Naive thymus-derived CD4-positive, alpha-beta T cell (primary cell): ENCODE measurements around the gene TMEM132D. TPM values are rescaled to one million over a fixed set of nuclear protein-coding genes. Genes with fewer than 3 reads are reported as not detected.

Experiments
- ATAC-seq: fragments of 150-1000 bp; cut with Tn5 transposase; 2 replicates; pipeline ENCODE4 v1.10.0; 2021; ENCODE audit warnings: mild to moderate bottlenecking, moderate library complexity
- CTCF ChIA-PET: fragments of 350-600 bp; sonication (Branson Sonifier 250); formaldehyde crosslinking; loops from one replicate; lab custom pipeline; 2021; ENCODE audit warnings: antibody characterized with exemption; lab: Charles Lee
- POLR2A ChIA-PET: fragments of 350-600 bp; sonication (Branson Sonifier 250); formaldehyde crosslinking; loops from one replicate; lab custom pipeline; 2021; ENCODE audit warnings: antibody characterized with exemption, inconsistent platforms; lab: Charles Lee
- DNase-seq, 9 donors: peaks; one replicate each; pipeline versions ENCODE4 v3.0.0 to v3.0.0-alpha.2; 2020 to 2022; ENCODE audit warnings: mixed read lengths in 1 of 9
- H3K27ac ChIP-seq: one replicate; pipeline ENCODE4 v1.7.0; 2013; ENCODE audit warnings: mild to moderate bottlenecking, low read depth, low read length, moderate library complexity
- H3K27me3 ChIP-seq, 2 donors: one replicate each; pipeline ENCODE4 v1.7.0; 2013; ENCODE audit warnings: low read length in 2 of 2, mild to moderate bottlenecking in 2 of 2, moderate library complexity in 2 of 2; ENCODE audit not compliant: control insufficient read depth in 2 of 2, insufficient read depth in 2 of 2
- H3K36me3 ChIP-seq, 3 experiments: 1 replicate in 2 of 3; 2 replicates in 1 of 3; pipeline ENCODE4 v1.7.0; 2013; ENCODE audit warnings: low read length in 3 of 3, mild to moderate bottlenecking in 3 of 3, moderate library complexity in 1 of 3; ENCODE audit not compliant: insufficient read depth in 3 of 3, control insufficient read depth in 2 of 3
- H3K4me1 ChIP-seq, 2 donors: one replicate each; pipeline ENCODE4 v1.7.0; 2013; ENCODE audit warnings: low read length in 2 of 2, mild to moderate bottlenecking in 2 of 2, moderate library complexity in 1 of 2; ENCODE audit not compliant: control insufficient read depth in 2 of 2, insufficient read depth in 2 of 2
- H3K4me3 ChIP-seq: 2 replicates; pipeline ENCODE4 v1.7.0; 2013; ENCODE audit warnings: mild to moderate bottlenecking, low read length
- H3K9me3 ChIP-seq, 3 experiments: 1 replicate in 2 of 3; 2 replicates in 1 of 3; pipeline ENCODE4 v1.7.0; 2013; ENCODE audit warnings: low read length in 3 of 3; ENCODE audit not compliant: control insufficient read depth in 2 of 3
- H3K27ac Mint-ChIP-seq, 9 donors: one replicate each; pipeline ENCODE4 v1.8.0; 2020 to 2022; ENCODE audit warnings: mixed read lengths in 9 of 9, mild to moderate bottlenecking in 8 of 9, moderate library complexity in 5 of 9, inconsistent platforms in 2 of 9
- H3K27me3 Mint-ChIP-seq, 5 donors: one replicate each; pipeline ENCODE4 v1.8.0; 2021 to 2022; ENCODE audit warnings: mixed read lengths in 5 of 5, mild to moderate bottlenecking in 1 of 5
- H3K36me3 Mint-ChIP-seq, 5 donors: one replicate each; pipeline ENCODE4 v1.8.0; 2020 to 2022; ENCODE audit warnings: mixed read lengths in 5 of 5, mild to moderate bottlenecking in 3 of 5, inconsistent platforms in 1 of 5
- H3K4me1 Mint-ChIP-seq, 7 donors: one replicate each; pipeline ENCODE4 v1.8.0; 2020 to 2022; ENCODE audit warnings: mixed read lengths in 7 of 7, mild to moderate bottlenecking in 3 of 7, inconsistent platforms in 1 of 7
- H3K4me3 Mint-ChIP-seq, 10 donors: one replicate each; pipeline ENCODE4 v1.8.0; 2020 to 2022; ENCODE audit warnings: mild to moderate bottlenecking in 10 of 10, mixed read lengths in 10 of 10, moderate library complexity in 6 of 10, inconsistent platforms in 2 of 10
- H3K9me3 Mint-ChIP-seq, 11 donors: one replicate each; pipeline ENCODE4 v1.8.0; 2020 to 2022; ENCODE audit warnings: mixed read lengths in 11 of 11, mild to moderate bottlenecking in 4 of 11, inconsistent platforms in 1 of 11, moderate library complexity in 1 of 11
- intact Hi-C, 2 donors: fragments of 100-400 bp; cut with micrococcal nuclease; formaldehyde crosslinking; loops; one replicate each; pipeline ENCODE4 v1.15.1; 2023
- polyA plus RNA-seq, 2 donors: library from polyadenylated mRNA; unstranded; fragments of 300-500 nt; fragmentation: Illumina TruSeq; gene quantifications; one replicate each; pipeline ENCODE4 v1.2.3, GENCODE V29; 2021
- total RNA-seq, 6 experiments: library from RNA in 5 of 6; stranded (reverse) in 5 of 6; gene quantifications; 1 replicate in 5 of 6; 2 replicates in 1 of 6; pipeline ENCODE4 v1.2.3 and lab custom pipeline; 2021 to 2026

TMEM132D gene
- total and polyA plus RNA-seq, 7 experiments from 2014 or later, result not detected

DNA sequence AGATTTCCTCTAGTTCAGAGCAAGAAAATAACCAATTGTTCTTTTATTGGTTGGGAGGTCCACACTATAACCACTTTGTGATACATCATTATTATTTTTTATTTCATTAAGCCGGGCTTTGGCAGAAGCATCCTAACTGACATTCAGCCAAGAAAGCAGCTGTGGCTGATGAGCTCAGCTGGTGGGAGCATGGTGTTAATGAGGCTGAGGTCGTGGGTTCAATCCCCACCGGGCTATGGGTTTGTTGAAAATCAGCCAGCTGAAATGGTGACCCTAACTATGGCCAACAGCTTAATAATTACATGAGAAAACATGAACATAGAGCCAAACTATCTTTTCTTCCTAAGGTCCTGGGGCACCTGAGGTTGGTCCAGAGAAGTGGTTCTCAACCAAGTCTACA lies 672.3 kb downstream of the TMEM132D start:
- Mint-ChIP-seq H3K9me3 (peaks cover 0 to 8% (median 3%) of the 10 kb centered on the region in 11 donors), H3K36me3 (no peaks in the 10 kb centered on the region), H3K27ac (no peak overlapping the region), H3K4me1 (no peaks in the 10 kb centered on the region), H3K27me3 (no peaks in the 10 kb centered on the region), H3K4me3 (no peak overlapping the region)
- Histone ChIP-seq H3K36me3 (no peaks in the 10 kb centered on the region), H3K4me3 (no peak overlapping the region), H3K27ac (no peak overlapping the region), H3K27me3 (no peaks in the 10 kb centered on the region), H3K9me3 (no peaks in the 10 kb centered on the region), H3K4me1 (no peaks in the 10 kb centered on the region)
- intact Hi-C loops, result no loop called here
- ATAC-seq, result no peak
- DNase-seq, result no peak
- ChIA-PET CTCF (no interaction called here), POLR2A (no interaction called here)

DNA sequence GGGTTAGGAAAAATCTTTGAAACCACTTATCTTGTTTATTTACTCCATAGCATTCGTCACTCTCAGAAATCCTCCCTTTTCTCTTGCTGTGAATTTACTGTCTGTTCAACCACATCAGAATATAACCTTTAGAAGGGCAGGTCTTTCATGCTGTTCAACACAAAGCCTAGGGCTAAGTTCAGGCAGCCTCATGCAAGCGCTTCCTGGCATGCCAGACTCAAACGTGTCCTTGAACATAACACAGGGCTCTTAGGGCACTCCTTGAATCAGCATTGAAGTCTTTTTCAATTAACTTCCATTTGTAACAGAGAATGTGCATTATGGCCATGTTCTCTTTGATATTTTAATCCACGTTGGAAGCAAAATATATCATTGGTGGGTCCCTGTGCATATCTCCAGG lies 672.8 kb downstream of the TMEM132D start:
- no peak overlapping the region for H3K4me3 Mint-ChIP-seq
- no peaks in the 10 kb centered on the region for H3K4me1 Mint-ChIP-seq
- no peaks in the 10 kb centered on the region for H3K27me3 Mint-ChIP-seq
- H3K27ac ChIP-seq, result no peak overlapping the region
- peaks cover 0 to 8% (median 3%) of the 10 kb centered on the region in 11 donors for H3K9me3 Mint-ChIP-seq
- H3K27ac Mint-ChIP-seq, result no peak overlapping the region
- no peaks in the 10 kb centered on the region for H3K36me3 ChIP-seq
- H3K9me3 ChIP-seq, result no peaks in the 10 kb centered on the region
- H3K4me1 ChIP-seq, result no peaks in the 10 kb centered on the region
- ChIA-PET CTCF (no interaction called here), POLR2A (no interaction called here)
- H3K27me3 ChIP-seq, result no peaks in the 10 kb centered on the region
- no peak overlapping the region for H3K4me3 ChIP-seq
- no peak for DNase-seq
- no peaks in the 10 kb centered on the region for H3K36me3 Mint-ChIP-seq
- intact Hi-C loops, result no loop called here
- ATAC-seq, result no peak

DNA sequence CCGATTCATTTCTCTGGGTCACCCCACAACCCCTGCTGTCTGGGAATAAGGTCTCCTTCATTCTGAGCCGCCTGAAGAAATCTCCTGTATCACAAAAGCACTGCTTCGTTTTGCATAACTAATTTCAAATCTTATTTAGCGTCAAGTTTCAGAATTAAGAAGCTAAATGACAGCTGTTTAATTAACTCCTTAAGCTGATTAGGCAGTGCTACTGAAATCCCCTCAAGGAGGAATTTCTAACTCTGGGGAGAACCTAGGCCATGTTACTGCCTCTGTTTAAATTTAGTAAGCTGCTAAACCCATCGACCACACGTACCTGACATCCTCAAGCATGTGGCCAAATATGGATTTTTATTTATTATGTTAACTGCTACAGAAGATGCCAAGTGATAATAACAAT lies 677.0 kb downstream of the TMEM132D start:
- Histone ChIP-seq H3K9me3 (no peaks in the 10 kb centered on the region), H3K36me3 (no peaks in the 10 kb centered on the region), H3K27me3 (no peaks in the 10 kb centered on the region), H3K4me3 (no peak overlapping the region), H3K27ac (no peak overlapping the region), H3K4me1 (no peaks in the 10 kb centered on the region)
- DNase-seq (no peak), ATAC-seq (no peak)
- H3K4me3 Mint-ChIP-seq, result no peak overlapping the region
- H3K36me3 Mint-ChIP-seq, result no peaks in the 10 kb centered on the region
- intact Hi-C loops, result no loop called here
- H3K27me3 Mint-ChIP-seq, result peaks cover 0 to 4% (median 0%) of the 10 kb centered on the region in 5 donors
- ChIA-PET POLR2A (no interaction called here), CTCF (no interaction called here)
- H3K9me3 Mint-ChIP-seq, result peaks cover 0 to 8% (median 3%) of the 10 kb centered on the region in 11 donors
- no peaks in the 10 kb centered on the region for H3K4me1 Mint-ChIP-seq
- no peak overlapping the region for H3K27ac Mint-ChIP-seq

DNA sequence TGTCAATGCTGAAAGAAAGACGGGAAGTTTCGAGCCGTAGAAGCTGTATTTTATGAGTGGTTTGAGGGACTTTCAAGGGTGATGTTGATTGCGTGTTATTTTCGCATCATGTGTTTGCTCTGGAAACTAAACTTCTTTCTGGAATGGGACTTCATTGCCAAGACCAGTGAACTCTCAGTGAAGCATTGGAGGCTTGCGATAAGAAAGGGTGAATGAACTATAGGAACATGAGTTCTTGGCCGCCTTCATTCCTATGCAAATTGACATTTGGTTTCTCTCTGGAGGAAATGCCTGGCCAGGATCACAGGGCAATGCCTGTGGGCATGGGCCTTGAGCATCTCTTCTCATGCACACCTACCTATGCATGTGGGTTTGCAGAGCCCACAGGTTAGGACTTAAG lies 677.8 kb downstream of the TMEM132D start:
- no peaks in the 10 kb centered on the region for H3K36me3 Mint-ChIP-seq
- Histone ChIP-seq H3K4me3 (no peak overlapping the region), H3K36me3 (no peaks in the 10 kb centered on the region), H3K27me3 (no peaks in the 10 kb centered on the region), H3K9me3 (no peaks in the 10 kb centered on the region), H3K27ac (no peak overlapping the region), H3K4me1 (no peaks in the 10 kb centered on the region)
- no peak for DNase-seq
- no peak overlapping the region for H3K4me3 Mint-ChIP-seq
- no peak overlapping the region for H3K27ac Mint-ChIP-seq
- POLR2A ChIA-PET, result no interaction called here
- CTCF ChIA-PET, result no interaction called here
- ATAC-seq, result no peak
- H3K9me3 Mint-ChIP-seq, result peaks cover 0 to 8% (median 3%) of the 10 kb centered on the region in 11 donors
- intact Hi-C loops, result no loop called here
- H3K27me3 Mint-ChIP-seq, result peaks cover 0 to 4% (median 0%) of the 10 kb centered on the region in 5 donors
- H3K4me1 Mint-ChIP-seq, result no peaks in the 10 kb centered on the region

DNA sequence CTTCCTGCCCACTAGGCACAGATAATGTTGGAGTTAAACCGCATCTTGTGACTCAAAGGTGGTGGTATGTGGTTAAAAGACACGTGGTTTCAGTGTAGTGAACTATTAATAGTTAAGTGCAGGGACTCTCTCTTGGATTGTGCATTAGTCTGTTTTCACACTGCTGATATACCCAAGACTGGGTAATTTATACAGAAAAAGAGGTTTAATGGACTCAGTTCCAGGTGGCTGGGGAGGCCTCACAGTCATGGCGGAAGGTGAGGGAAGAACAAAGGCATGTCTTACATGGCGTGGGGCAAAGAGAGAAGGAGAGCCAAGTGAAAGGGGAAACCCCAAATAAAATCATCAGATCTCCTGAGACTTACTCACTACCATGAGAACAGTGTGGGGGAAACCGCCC lies 688.3 kb downstream of the TMEM132D start:
- H3K4me1 ChIP-seq, result no peaks in the 10 kb centered on the region
- H3K36me3 Mint-ChIP-seq, result peaks cover 0 to 10% (median 0%) of the 10 kb centered on the region in 5 donors
- peaks cover 3 to 34% (median 13%) of the 10 kb centered on the region in 11 donors for H3K9me3 Mint-ChIP-seq
- no peaks in the 10 kb centered on the region for H3K4me1 Mint-ChIP-seq
- ChIA-PET POLR2A (no interaction called here), CTCF (no interaction called here)
- H3K27me3 Mint-ChIP-seq, result peaks cover 0 to 4% (median 0%) of the 10 kb centered on the region in 5 donors
- ATAC-seq (no peak), DNase-seq (no peak)
- H3K36me3 ChIP-seq, result no peaks in the 10 kb centered on the region
- no peaks in the 10 kb centered on the region for H3K27me3 ChIP-seq
- H3K27ac Mint-ChIP-seq, result no peak overlapping the region
- H3K9me3 ChIP-seq, result no peaks in the 10 kb centered on the region
- H3K4me3 ChIP-seq, result no peak overlapping the region
- intact Hi-C loops, result no loop called here
- no peak overlapping the region for H3K4me3 Mint-ChIP-seq
- no peak overlapping the region for H3K27ac ChIP-seq

DNA sequence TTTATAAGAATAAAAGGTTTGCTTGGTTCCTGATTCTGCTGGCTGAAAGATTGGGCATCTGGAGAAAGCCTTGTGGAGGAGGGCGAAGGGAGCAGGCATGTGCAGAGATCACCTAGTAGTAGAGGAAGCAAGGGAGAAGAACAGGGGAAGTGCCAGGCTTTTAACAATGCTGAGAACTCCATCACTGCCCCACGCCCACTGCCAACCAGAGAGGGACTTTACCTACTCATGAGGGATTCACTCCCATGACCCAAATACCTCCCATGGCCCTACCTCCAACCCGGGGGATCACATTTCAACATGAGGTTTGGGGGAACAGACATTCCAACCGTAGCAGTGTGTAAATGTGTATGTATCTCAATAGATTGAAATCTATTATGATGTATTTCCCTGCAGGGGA lies 690.3 kb downstream of the TMEM132D start:
- H3K4me3 ChIP-seq, result no peak overlapping the region
- no peaks in the 10 kb centered on the region for H3K4me1 ChIP-seq
- CTCF ChIA-PET, result no interaction called here
- intact Hi-C loops, result no loop called here
- no peaks in the 10 kb centered on the region for H3K36me3 ChIP-seq
- H3K27me3 ChIP-seq, result no peaks in the 10 kb centered on the region
- H3K27ac ChIP-seq, result no peak overlapping the region
- Mint-ChIP-seq H3K4me3 (no peak overlapping the region), H3K27me3 (peaks cover 0 to 5% (median 0%) of the 10 kb centered on the region in 5 donors), H3K4me1 (no peaks in the 10 kb centered on the region), H3K27ac (no peak overlapping the region), H3K36me3 (peaks cover 0 to 10% (median 0%) of the 10 kb centered on the region in 5 donors), H3K9me3 (peaks cover 2 to 33% (median 11%) of the 10 kb centered on the region in 11 donors)
- POLR2A ChIA-PET, result no interaction called here
- ATAC-seq, result no peak
- no peaks in the 10 kb centered on the region for H3K9me3 ChIP-seq
- DNase-seq, result no peak

DNA sequence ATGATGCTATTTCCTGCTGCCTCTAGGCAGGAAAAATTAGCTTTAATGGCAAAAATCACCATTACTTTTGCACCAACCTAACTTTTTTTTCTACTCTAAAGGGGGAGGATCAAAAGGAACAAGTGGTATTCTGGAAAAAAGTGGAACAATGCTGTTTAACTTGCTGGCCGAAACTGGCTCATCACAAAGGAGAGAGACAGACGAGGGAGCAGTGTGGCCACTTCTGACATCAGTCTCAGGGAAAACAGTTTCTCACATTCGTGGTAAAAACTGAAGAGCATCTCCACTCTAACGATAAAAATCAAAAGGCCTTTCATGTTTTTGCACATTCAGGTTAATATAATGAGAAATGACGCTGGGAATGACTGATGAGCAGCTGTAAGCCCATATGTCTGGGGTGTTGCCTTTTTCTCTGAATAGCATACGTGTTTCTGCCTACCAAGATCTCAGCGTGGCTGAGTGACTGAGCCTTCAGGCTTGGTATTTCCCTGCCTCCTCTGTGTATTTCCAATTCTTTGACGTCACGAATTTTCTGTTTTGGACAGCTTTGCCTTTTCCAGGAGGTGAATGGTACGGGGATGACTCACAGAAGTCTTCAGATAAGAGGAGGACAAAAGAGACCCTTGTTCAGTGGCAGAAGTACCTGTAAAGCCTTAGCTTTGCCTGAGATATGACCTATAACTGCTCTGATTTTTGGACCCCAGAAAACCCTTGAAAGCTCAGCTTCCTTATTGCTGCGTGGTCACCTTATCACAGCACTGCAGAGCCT lies 691.8 kb downstream of the TMEM132D start:
- no peak overlapping the region for H3K4me3 Mint-ChIP-seq
- no peak for DNase-seq
- H3K27ac Mint-ChIP-seq, result no peak overlapping the region
- POLR2A ChIA-PET, result no interaction called here
- H3K36me3 Mint-ChIP-seq, result peaks cover 0 to 10% (median 0%) of the 10 kb centered on the region in 5 donors
- peaks cover 0 to 5% (median 0%) of the 10 kb centered on the region in 5 donors for H3K27me3 Mint-ChIP-seq
- H3K27ac ChIP-seq, result no peak overlapping the region
- no peaks in the 10 kb centered on the region for H3K4me1 ChIP-seq
- H3K9me3 ChIP-seq, result no peaks in the 10 kb centered on the region
- H3K4me1 Mint-ChIP-seq, result no peaks in the 10 kb centered on the region
- CTCF ChIA-PET, result no interaction called here
- no peaks in the 10 kb centered on the region for H3K27me3 ChIP-seq
- no peak overlapping the region for H3K4me3 ChIP-seq
- intact Hi-C loops, result no loop called here
- H3K36me3 ChIP-seq, result no peaks in the 10 kb centered on the region
- H3K9me3 Mint-ChIP-seq, result peaks cover 2 to 23% (median 12%) of the 10 kb centered on the region in 11 donors
- no peak for ATAC-seq
